NCI-H146 treated with DMSO at 0.1 percent for 48 hours (cell line): ENCODE data around the gene S1PR3.
A peak's percentile ranks its signal among the peaks of the same experiment; 100 is the strongest.
"Not testable (repeated sequence)": the region's sequence is repeated elsewhere in the genome, so short reads cannot be mapped to it uniquely, and the experiment has no call there.

Experiments used
- DNase-seq: peaks from one replicate; lab custom pipeline; 2025; ENCODE audit not compliant: unreplicated experiment; lab: John Stamatoyannopoulos, UW

Gene S1PR3

DNA sequence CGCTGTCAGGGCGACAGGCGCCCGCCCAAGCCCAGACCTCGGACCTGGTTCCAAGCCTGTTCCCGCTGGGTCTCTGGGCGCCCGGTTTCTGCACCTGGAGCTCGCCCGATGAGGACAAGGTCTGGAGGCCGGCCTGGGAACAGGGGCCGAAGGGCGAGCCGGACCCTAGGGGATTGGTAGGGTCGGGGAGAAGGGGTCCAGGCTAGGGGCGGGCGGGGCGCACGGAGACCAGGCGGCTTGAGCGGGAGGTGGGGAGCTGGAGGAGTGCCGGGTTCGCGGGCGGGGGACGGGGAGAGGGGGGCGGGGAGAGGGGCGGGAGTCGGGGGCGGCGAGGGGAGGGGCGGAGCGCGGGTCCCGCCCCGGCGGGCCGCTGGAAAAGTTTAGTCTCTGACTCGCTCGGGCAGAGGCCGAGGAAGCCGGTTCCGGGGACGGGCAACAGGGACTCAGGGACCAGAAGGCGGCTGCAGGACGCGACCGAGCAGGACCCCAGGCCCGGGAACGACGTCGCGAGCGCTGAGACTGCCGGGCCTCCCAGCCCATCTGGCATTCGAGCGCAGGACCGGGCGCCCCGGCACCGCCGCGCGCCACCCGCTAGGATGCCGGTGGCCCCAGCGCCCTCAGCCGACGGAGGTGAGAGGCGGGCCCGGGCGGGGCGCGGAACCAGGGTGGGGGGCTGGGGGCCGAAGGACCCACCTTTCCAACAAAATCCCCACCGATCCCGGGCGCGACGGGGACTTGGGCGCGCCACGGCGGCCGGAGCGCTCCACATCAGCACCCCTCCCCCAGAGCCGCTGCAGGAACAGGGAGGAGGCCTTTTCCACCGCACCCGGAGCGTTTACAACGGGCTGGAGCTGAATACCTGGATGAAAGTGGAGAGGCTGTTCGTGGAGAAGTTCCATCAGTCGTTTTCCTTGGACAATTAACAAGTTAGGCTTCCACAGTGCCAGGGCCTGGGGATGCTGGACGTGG, at the start of gene S1PR3:
Gene S1PR3 (plus strand): TSS at position 403 of the 969 bp plus-strand sequence. CDS start 9,733 bp downstream, outside the sequence.
- DNase-seq, result no peak

DNA sequence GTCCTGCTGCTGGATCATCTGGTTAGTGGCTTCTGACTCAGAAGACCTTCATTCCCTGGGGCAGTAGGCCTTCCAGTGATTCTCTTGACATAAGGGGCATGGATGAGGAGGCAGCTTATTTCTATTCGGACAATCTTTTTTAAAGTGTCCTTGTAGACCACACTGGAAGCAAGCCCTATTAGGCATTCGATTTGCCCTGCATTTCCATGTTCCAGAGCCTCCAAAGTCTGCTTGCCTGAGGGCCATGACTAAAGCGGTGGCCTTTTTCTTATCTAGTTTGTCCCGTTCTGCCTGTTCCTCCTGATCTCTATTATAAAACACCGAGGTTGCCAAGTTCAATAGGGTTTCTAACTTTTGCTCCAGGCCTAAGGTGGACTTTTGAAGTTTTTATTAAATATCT, 49.7 kb upstream of the S1PR3 start:
- DNase-seq, result not testable (repeated sequence)

DNA sequence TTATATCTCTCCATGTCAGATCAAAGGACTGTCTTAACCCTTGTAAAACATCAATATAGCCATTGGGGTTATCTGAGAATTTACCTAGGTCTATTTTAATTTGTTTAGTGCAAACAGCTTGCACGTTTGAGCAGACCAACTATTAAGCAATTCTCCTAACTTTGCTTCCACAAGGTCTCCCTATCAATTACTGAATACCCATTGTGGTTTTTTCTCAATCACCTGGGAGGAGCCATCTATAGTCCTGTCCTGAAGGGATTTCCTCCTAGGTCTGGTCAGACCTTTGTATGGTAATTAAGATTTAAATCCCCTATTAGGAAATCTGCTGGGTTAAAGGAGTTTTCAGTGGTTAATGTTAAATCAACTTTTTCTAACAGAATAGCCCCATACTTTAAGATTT, 48.9 kb upstream of the S1PR3 start:
- DNase-seq, result no peak

DNA sequence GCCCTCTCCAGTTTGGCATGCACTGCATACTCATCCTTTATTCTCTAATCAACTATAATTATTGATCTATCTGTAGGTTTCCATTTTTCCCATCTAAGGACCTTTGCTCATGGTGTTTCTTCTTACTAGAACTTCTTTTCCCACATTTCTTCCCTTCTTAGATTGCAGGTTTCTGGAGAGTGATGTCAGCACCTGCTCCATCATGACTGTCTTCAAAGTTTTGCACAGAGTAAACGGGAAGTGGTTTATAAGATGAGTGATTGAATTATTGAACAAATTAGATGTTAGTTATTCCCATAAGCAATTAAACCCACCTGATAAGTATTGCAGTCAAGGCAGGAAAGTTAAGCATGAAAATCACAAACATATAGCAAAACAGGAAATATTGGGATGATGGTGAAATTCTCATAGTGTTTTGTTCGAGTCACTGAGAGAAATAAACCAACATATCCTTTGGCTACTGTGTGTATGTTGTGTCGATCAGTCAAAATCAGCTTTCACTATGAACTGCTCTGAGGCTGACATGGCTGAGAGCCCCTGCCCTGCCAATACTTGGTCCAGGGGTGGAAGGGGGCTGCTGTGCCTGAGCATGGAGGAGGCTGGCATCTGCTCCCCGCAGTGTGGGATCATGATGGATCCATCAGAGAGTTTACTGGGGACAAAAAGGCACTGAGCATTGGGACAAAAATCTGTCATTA, 45.5 kb upstream of the S1PR3 start:
- DNase-seq, result no peak

DNA sequence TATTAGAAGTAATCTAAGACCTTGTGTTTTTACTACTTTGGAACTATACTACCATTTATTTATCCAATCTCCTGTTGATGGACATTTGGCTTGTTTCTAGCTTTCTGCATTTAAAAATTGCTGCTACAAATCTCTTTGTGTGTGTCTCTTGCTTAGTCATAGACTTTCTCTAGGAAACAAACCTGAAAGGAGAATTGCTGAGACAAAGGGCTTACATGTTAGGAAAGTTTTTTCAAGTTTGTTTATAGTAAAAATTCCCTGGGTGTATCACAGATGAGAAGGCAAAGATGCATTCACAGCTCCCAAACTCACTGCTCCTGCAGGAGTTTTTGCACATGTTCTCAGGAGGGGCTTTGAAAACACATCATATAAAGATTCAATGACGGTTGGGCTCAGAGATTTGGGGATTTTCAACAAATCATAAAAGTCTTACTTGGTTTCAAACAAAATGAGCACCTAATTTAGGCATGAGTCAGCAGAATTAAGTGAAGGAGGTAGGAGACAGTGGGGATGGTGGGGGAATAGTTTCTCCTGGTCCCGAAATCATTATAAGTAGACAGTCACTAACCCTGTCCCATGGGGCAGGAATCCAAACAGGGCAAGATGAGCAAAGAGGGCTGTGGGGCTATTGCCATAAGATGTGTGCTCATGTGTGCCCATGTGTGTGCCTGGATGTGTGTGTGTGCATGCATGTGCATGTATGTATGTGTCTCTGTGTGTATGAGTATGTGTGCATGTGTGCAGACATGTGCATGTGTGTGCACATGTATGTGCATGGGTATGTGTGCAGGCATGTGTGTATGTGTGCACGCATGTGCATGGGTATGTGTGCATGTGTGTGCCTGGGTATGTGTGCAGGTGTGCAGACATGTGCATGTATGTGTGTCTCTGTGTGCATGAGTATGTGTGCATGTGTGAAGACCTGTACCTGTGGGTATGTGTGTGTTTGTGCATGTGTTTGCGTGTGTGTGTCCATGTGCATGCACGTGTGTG, 43.4 kb upstream of the S1PR3 start:
- no peak for DNase-seq

DNA sequence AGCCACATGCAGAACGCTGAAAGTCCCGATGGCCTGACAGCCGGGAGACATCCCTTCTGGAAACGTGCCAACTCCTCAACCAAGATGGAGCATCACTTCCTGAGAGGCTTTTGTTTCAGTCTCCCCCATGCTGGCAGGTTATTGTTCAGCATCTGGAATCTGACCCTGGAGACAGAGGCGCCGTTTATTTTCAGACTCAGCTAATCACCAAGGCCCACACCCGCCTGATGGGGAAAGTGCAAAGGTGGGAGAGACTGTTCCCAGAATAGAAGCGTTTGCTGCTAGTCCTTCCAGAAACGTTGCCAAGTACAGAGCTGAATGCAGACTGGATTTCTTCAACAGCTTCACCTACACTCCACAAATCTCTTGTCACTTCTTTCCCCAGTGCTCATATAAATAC, 41.8 kb upstream of the S1PR3 start:
- peak; percentile 1 for DNase-seq

DNA sequence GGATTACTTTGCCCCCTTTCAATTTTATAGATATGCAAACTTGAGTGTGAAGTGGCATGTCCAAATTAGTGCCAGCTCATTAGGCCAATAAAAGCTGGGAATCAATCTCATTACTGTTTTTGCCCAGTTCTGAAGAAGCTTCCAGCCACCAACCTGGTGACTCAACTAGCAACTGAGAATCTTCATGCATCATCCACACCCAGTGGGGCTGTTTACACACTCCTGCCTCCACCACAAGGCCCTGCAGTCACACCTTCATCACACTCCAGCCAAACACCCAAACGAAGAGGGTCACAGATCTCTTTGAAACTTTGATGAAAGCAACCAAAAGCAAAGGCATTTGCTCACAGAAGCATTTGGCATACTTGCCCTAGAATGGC, 41.3 kb upstream of the S1PR3 start:
- DNase-seq, result no peak

DNA sequence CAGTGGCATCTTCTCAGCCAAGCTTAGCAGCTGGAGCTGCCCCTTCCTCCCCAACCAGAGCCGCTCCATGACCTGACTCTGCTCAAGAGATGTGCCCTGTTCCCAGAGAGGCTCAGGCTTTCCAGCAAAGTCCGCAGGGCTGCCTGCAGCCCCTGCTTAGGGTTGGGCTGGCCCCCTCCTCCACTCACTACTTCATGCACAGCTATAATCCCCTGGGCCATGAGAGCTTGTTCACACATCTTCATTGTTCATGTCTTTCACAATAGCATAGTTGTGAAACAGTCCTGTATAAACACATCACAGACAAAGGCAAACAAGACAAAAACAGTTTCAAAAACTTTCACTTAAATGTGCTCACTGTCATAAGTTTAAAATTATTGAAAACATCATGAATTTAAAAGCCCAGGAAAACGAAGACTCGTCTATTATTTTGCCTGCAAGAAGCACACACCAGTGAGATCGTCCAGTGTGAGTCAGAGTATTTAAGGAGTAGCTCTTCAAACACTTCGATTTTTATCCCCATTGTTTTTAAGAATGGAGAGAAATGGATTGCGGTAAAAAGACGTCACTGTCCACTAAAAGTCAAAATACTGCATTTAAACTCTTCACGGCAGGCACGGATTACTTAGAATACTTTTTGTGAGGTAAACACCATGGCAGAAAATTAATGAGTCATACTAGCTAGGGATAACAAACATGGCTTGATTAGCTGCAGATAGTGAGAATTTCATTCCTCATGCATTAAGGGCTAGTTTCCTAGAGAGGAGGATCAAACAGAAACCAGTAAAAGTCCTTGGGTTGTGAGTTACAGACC, 40.7 kb upstream of the S1PR3 start:
- no peak for DNase-seq

DNA sequence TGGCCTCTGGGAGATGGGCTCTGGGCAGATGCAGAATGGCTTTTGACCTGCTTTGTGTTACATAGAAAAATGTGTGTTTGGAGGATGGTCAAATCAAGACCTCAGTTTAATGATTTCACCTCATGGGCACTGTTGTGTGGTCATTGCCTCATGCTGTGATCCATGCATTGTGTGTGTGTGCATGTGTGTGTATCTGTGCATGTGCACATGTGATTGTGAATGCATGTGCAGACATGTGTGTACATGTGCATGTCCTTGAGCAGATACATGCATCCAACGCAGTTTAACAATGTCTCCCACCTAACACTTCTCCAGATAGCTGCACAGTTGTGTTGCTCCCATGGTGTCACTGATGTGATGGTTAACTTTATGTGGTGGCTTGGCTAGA, 40.1 kb upstream of the S1PR3 start:
- DNase-seq, result no peak

DNA sequence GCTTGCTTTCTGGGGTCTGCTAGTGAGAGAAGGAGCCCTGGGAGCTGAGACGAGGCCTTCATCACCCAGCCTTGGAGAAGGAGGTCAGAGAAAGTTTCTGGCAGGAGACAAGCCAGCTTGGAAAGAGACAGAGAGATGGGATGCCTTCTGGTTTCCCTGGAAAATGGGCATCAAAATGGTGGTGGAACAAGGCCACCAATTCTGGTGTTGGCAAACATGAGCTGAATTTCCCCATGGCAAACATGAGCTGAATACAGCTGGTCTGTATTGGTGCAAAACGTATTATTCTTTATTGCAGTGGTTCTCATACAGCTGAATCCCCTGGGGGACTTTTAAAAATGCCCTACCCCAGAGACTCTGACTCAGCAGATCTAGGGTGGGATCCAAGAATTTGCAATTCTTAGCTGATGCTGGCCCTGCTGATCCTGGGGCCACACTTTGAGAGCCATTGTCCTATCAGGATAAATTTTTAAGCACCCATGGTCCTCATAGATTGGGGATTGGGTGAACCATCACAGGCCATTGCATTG, 39.1 kb upstream of the S1PR3 start:
- no peak for DNase-seq

DNA sequence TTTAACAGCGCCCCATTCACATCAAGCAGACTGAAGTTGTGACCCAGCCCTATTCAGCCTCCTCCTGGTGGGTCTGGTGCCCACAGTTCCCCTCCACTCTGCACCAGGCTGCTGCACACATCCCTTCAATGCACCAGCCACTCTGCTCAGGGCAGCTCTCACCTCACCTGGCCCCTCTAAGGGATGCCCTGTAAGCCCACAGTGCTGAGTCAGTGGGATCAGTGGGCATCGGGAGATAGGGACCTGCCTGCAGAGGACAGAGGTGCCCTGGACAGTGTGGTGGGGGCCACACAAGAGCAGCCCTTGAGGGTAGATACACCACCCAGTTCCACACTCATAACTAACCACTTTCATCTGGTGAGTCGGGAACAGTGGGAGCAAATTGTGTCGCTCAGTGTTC, 38.3 kb upstream of the S1PR3 start:
- no peak for DNase-seq

DNA sequence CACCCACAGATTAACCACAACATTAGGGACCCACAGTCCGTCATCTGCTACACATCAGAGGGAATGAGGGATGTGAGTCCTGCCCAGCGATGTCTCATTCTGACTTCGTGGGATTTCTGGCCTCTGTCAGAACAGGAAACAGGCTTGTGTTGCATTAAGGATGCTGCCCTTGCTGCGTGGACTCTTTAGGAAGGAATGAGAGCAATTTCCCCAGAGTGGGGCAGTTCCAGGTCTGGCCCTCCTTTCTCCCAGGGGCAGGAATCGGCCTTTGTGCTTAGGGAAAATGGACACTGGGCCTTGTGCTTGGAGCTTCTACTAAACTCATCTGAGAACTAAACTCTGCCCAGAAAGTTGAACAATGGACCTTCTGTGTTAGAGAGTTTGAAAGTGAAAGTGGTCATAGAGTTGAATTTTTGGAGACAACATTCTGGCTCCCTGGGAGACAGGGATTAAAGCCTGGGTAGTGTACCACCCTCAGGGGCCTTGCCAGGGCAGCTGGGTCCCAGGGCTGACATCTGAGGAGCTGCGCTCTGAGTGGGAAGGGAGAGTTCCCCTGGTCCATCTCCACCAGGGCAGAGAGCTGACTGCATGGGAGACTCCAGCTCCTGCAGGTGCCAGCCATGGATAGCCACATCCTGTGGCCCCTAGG, 37.8 kb upstream of the S1PR3 start:
- no peak for DNase-seq

DNA sequence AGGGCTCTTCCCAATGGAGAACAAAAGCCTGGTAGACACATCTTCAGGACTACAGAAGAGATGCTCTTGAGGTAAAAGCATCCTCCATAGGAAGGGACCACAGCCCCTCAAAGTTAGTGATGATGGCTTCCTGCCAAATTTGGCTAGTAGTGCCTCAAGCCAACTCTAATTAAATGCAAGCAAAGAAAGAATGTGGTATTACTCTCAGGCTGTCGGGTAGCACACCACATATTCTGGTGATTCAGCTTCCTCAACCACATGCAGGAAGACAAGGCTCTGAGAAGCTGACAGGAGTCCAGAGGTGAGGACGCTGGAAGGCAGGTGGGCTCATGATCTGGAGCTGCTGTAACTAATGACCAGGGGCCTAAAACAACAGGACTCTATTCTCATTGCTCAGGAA, 37.2 kb upstream of the S1PR3 start:
- DNase-seq, result no peak

DNA sequence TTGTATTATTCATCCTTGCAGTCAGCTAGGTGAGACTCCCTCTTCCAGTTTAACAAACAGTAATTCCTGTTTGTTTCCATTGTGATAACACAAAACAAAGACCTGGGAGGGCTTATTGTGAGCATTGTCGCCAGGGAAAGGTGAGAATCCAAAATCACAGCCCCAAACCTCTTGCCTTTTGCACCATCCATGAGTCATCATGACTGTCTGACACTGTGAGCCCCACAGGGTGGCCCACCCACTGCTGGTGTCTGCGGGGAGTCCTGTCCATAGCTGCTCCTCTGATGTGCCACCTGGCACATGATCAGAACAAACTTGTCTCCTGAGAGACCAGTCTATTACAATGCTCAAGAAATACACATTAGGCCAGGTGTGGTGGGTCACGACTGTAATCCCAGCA, 33.7 kb upstream of the S1PR3 start:
- no peak for DNase-seq

DNA sequence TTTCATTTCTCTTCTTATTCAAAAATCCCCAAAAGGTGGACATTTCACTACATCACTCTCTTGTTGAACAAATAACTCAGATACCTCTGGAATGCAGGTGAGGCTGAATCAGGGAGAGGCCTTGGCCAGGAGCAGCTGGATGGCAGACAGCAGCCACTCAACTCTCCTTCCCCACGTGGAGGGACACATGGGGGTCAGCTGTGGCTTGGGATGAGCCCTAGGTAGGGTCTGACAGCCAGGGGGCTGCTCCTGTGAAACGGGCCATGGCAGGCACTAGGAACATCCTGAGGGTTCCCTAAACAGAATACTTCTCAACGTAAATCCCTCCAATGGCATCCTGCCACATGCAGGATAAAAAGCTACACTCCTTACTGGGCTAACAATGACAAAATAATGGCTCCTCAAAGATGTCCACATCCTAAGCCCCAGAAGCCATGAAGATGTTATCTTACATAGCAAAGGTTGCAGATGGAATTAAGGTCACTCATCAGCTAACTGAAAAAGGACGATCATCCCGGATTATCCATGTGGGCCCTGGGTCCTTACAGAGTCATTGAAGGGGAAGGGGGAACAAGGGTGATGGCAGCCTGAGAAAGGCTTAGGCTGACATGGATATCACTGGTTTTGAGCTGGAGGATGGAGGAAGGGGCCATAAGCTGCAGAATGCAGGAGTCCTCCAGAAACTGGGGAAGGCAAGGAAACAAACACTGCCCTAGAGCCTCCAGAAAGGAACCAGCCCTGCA, 31.4 kb upstream of the S1PR3 start:
- no peak for DNase-seq

DNA sequence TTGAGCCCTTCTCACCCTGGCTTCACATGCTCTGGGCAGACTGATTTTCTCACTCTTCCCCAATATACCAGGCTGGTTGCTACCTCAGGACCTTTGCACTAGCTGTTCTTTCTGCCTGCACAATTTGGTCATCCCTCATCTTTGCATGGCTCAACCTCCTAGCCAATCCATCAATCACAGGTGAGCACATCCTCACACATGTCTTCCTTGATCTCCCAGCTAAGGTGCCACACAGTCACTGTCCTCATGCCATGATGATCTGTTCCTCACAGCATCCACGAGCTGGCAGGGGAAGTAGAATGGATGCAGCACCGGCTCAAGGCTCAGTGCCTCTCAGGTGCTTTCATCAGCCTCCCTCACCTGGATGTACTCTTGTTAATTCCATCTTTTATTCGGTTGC, 30.6 kb upstream of the S1PR3 start:
- DNase-seq, result no peak

DNA sequence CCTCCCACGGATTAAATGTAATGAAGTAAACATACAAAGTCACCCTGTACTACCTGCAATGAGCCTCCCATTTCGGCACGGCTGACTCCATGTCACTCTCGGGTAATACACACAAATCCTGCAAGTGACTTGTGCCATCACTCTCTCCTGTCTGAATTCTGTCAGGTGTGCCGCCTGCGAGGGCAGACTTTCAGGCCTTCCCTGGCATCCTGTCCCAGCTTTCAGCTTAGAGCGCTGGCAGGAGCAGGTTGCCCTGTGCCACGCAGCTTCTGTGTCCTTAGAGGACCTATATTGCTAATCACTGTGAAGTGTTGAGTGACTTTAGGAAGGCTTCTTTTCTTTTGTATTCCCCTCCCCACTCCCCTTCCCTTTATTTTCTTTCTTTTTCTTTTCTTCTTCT, 25.8 kb upstream of the S1PR3 start:
- no peak for DNase-seq

DNA sequence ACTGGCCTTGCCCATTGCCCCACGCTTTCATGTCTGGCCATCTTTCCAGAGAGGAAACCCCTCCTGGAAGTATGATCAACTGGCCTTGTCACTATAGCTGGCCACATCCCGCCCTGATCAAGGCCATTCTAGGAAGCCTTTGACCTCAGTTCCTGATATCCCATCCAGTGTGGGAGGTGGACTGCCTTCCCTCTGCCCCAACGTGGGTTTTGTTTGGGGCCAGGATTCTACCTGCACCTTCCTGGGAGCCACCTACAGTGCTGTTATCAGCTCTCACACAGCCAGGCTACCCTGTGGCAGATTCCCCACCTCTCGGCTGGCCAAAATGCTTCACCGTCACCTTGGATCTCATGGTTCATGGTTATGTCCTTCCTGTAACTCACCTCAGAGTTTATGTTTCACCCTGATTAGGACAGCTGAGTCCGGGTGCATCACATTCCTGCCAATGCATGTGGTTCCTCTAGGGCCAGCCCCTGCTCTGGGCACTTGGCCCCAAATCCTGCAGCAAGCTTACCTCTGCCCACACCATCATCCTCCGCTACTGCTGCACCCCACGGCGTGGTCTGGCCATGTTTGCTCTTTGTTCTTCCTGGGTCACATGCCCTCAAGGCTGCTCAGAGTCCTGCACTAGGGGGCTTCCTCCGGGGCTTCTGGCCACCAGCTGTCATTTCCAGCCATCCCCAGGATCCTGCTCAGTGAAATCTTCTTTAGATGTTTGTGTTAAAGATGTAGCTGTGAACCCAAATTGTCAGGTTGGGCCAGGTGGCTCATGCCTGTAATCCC, 24.2 kb upstream of the S1PR3 start:
- DNase-seq, result no peak
